A549 (cell line): Measurements from ENCODE around the gene ATP2A2. TPM values are rescaled to one million over a fixed set of nuclear protein-coding genes. Genes with fewer than 3 reads are reported as not detected.

Source experiments
- ATAC-seq, 2 experiments: fragments of 200-7000 bp in 1 of 2; fragments of >200 bp in 1 of 2; cut with Nextera tagmentation in 1 of 2; cut with Tn5 transposase in 1 of 2; 3 replicates each; pipeline versions ENCODE4 v1.8.0 to v1.9.1; 2018 to 2020; ENCODE audit warnings: mild to moderate bottlenecking in 1 of 2, moderate library complexity in 1 of 2
- CTCF ChIA-PET: fragments of 300-600 bp; sonication (Branson Sonifier 250); formaldehyde crosslinking; extraction: SDS; loops from one replicate; lab custom pipeline; 2021; ENCODE audit warnings: antibody characterized with exemption, inconsistent platforms; lab: Yijun Ruan, JAX
- POLR2A ChIA-PET: fragments of 350-600 bp; formaldehyde crosslinking; extraction: SDS; loops from one replicate; lab custom pipeline; 2021; ENCODE audit warnings: antibody characterized with exemption, inconsistent platforms; lab: Yijun Ruan, JAX
- DNase-seq, 2 experiments: peaks; one replicate each; pipeline versions ENCODE4 v3.0.0 to v3.0.0-alpha.2; 2011 to 2016; ENCODE audit warnings: low read depth in 1 of 2, low spot score in 1 of 2
- FAIRE-seq: peaks from 2 replicates; lab custom pipeline; 2011; peaks lifted over from hg19 to GRCh38; lab: Jason Lieb, UNC
- H3K27ac ChIP-seq, 2 experiments: fragments of >200 bp; sonication (Bioruptor Twin); formaldehyde crosslinking; 3 replicates each; pipeline ENCODE4 v1.5.1; 2016 to 2017
- H3K4me1 ChIP-seq: fragments of >200 bp; sonication (Bioruptor Twin); formaldehyde crosslinking; 3 replicates; pipeline ENCODE4 v1.6.1; 2016
- H3K4me2 ChIP-seq: fragments of >200 bp; sonication (Bioruptor Twin); formaldehyde crosslinking; 3 replicates; pipeline ENCODE4 v1.6.1; 2016
- H3K4me3 ChIP-seq: fragments of >200 bp; sonication (Bioruptor Twin); formaldehyde crosslinking; 3 replicates; pipeline ENCODE4 v1.5.1; 2016
- H3K9me3 ChIP-seq: fragments of >200 bp; sonication (Bioruptor Twin); formaldehyde crosslinking; 3 replicates; pipeline ENCODE4 v1.6.1; 2016
- CBX2 ChIP-seq: fragments of 200-600 bp; sonication (generic); IDR thresholded peaks from 2 replicates; pipeline ENCODE4 v1.6.1; 2016; ENCODE audit warnings: low read depth, mild to moderate bottlenecking, borderline replicate concordance
- EHF ChIP-seq: fragments of 250-450 bp; sonication (Bioruptor Pico); IDR thresholded peaks from 2 replicates; pipeline ENCODE4 v1.5.0; 2020; ENCODE audit warnings: mild to moderate bottlenecking
- EHMT2 ChIP-seq: fragments of 200-600 bp; sonication (generic); IDR thresholded peaks from 2 replicates; pipeline ENCODE4 v1.6.1; 2016; ENCODE audit warnings: antibody characterized with exemption, low read depth, mild to moderate bottlenecking, moderate library complexity
- ESRRA ChIP-seq: fragments of 150-350 bp; IDR thresholded peaks from 2 replicates; pipeline ENCODE4 v1.6.1; 2014; ENCODE audit warnings: mild to moderate bottlenecking, low read length, borderline replicate concordance
- GATA3 ChIP-seq: IDR thresholded peaks from 2 replicates; pipeline ENCODE4 v1.6.1; 2012; ENCODE audit warnings: borderline replicate concordance
- HOXB5 ChIP-seq: fragments of 250-450 bp; sonication (Bioruptor Pico); IDR thresholded peaks from 2 replicates; pipeline ENCODE4 v1.5.0; 2020; ENCODE audit warnings: mild to moderate bottlenecking, moderate library complexity
- MAFK ChIP-seq: fragments of 450-650 bp; IDR thresholded peaks from 2 replicates; pipeline ENCODE4 v1.6.1; 2014; ENCODE audit not compliant: partially characterized antibody
- MYC ChIP-seq: IDR thresholded peaks from 2 replicates; pipeline ENCODE4 v1.6.1; 2012; ENCODE audit warnings: mild to moderate bottlenecking, inconsistent platforms, low read length, improper control_type of control experiment, borderline replicate concordance
- NR3C1 ChIP-seq: fragments of >200 bp; sonication (Bioruptor Twin); formaldehyde crosslinking; IDR thresholded peaks from 3 replicates; pipeline ENCODE4 v1.6.1; 2017
- POLR2A ChIP-seq: IDR thresholded peaks from 2 replicates; pipeline ENCODE4 v1.6.1; 2012; ENCODE audit warnings: mild to moderate bottlenecking, low read length
- SREBF2 ChIP-seq: fragments of 450-650 bp; IDR thresholded peaks from 2 replicates; pipeline ENCODE4 v1.6.1; 2014; ENCODE audit warnings: mild to moderate bottlenecking, moderate library complexity
- TFCP2L1 ChIP-seq: fragments of 250-450 bp; sonication (Bioruptor Pico); IDR thresholded peaks from 2 replicates; pipeline ENCODE4 v1.5.0; 2021; ENCODE audit warnings: mild to moderate bottlenecking
- ZSCAN20 ChIP-seq: fragments of 250-450 bp; sonication (Bioruptor Pico); IDR thresholded peaks from 2 replicates; pipeline ENCODE4 v1.8.0; 2022; ENCODE audit warnings: mild to moderate bottlenecking, moderate library complexity
- WGBS: methylation state at CpG from one replicate; pipeline ENCODE4 v1.1.6; 2017; ENCODE audit errors: missing lambda C conversion rate; 5-methylcytosine and 5-hydroxymethylcytosine counted together
- polyA plus RNA-seq, 4 experiments: library from polyadenylated mRNA; depleted of rRNA in 3 of 4; stranded (reverse); fragments of >200 nt; fragmentation: RNase III in 1 of 4; extraction: RNeasy Plus Mini Kit Qiagen cat#74134 plus additional on column Dnase treatment in 1 of 4; gene quantifications; 2 replicates in 3 of 4; 3 replicates in 1 of 4; pipeline ENCODE4 v1.2.3, GENCODE V29; 2011 to 2017
- small RNA-seq, 6 experiments: library from RNA; depleted of rRNA; stranded (forward); fragments of <200 nt; gene quantifications; one replicate each; pipeline ENCODE3, GENCODE V24; 2012
- TF ChIP-seq, protein P1 (sequence below): IDR thresholded peaks from 2 replicates; pipeline ENCODE4 v1.6.1; 2012
- TF ChIP-seq, protein P2 (sequence below): fragments of 450-650 bp; IDR thresholded peaks from 2 replicates; pipeline ENCODE4 v1.6.1; 2014; ENCODE audit warnings: antibody characterized with exemption

ATP2A2 gene
- polyA plus RNA-seq, 2 of the 4 experiments (the other 2 are of a cell fraction): 342 to 415 TPM

DNA sequence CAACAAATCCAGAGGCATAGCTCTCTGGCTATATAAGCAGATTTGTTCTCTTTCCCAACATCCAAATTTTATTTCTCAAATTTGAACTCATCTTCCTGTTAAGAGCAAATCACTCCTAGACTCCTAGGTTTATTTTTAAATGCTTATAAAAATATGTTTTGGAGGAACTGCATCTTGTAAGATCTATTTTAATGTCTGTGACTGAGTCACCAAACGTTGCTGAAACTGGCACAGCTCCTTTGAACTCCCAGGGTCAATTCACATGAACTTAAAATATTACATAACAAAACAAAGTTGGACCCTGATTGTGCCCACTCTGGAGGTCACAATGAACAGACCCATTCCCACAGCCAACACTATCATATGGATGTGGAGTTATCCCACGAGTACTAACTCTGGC lies 98.6 kb downstream of the ATP2A2 start:
- Histone ChIP-seq H3K4me1 (no peaks in the 10 kb centered on the region), H3K4me2 (no peak overlapping the region), H3K4me3 (no peak overlapping the region), H3K9me3 (no peaks in the 10 kb centered on the region), H3K27ac (no peak overlapping the region)
- no peak for DNase-seq
- CTCF ChIA-PET: interaction anchor here (1.3 kb wide), 2 partner anchors 15 to 52 kb away, joined by 3 to 4 read pairs; no protein-coding TSS in a partner anchor
- POLR2A ChIA-PET: no interaction called here
- TF ChIP-seq CBX2: no peak
- TF ChIP-seq MAFK: no peak
- no peak for TF ChIP-seq POLR2A
- TF ChIP-seq ESRRA: no peak
- ATAC-seq: no peak
- FAIRE-seq: no peak
- 65% methylated on average over 2 of the region's 2 CpGs for WGBS

DNA sequence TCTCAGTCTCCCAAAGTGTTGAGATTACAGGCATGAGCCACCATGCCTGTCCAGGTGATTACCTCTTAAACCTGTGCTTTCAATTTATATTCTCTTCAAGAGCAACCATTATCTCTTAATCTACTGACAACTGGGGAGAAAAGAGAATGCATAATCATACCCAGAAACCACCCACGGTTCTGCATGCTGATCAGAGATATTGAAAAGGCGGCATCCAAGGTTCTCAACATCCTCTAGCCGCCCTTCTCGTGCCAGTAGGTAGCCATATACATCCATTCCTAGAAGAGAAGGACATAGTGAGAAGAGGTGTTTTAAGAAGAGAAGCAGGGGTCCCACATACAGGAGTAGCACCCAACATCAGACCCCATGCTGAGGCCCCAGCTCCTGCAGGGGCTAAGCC lies 101.6 kb downstream of the ATP2A2 start:
- CTCF ChIA-PET: interaction anchor here (1.0 to 1.6 kb wide), 3 partner anchors 11 to 49 kb away, joined by 3 to 7 read pairs (median 4); no protein-coding TSS in a partner anchor
- Histone ChIP-seq H3K4me1 (no peaks in the 10 kb centered on the region), H3K4me3 (no peak overlapping the region), H3K27ac (no peak overlapping the region), H3K4me2 (no peak overlapping the region), H3K9me3 (no peaks in the 10 kb centered on the region)
- FAIRE-seq (no peak), DNase-seq (no peak), ATAC-seq (no peak)
- POLR2A ChIA-PET: no interaction called here
- TF ChIP-seq GATA3: no peak
- no peak for TF ChIP-seq EHF
- no peak for TF ChIP-seq TFCP2L1 (CRISPR knock-in tag)
- TF ChIP-seq, protein P1, sequence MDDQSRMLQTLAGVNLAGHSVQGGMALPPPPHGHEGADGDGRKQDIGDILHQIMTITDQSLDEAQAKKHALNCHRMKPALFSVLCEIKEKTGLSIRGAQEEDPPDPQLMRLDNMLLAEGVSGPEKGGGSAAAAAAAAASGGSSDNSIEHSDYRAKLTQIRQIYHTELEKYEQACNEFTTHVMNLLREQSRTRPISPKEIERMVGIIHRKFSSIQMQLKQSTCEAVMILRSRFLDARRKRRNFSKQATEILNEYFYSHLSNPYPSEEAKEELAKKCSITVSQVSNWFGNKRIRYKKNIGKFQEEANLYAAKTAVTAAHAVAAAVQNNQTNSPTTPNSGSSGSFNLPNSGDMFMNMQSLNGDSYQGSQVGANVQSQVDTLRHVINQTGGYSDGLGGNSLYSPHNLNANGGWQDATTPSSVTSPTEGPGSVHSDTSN: no peak
- TF ChIP-seq HOXB5: no peak
- TF ChIP-seq, protein P2, sequence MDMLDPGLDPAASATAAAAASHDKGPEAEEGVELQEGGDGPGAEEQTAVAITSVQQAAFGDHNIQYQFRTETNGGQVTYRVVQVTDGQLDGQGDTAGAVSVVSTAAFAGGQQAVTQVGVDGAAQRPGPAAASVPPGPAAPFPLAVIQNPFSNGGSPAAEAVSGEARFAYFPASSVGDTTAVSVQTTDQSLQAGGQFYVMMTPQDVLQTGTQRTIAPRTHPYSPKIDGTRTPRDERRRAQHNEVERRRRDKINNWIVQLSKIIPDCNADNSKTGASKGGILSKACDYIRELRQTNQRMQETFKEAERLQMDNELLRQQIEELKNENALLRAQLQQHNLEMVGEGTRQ: no peak
- TF ChIP-seq SREBF2: no peak
- TF ChIP-seq ZSCAN20: no peak
- no peak for TF ChIP-seq MYC
- no peak for TF ChIP-seq NR3C1
- TF ChIP-seq EHMT2: no peak
- WGBS: 97% methylated on average over 4 of the region's 4 CpGs

Small RNA genes within 50 kb of the gene (small RNA-seq; reads per million reads assigned to genes)
- 0 reads per million in 6 experiments for gene RN7SL769P

Other genes starting within 250 kb of the ATP2A2 start
- 22.6 and 23.1 TPM in 2 replicates for gene C12orf76, start 232.7 kb upstream of the ATP2A2 start, polyA plus RNA-seq (2011; rRNA removed)
- gene C12orf76, start 232.7 kb upstream of the ATP2A2 start, polyA plus RNA-seq (2017; fragmentation: RNase III; extraction: RNeasy Plus Mini Kit Qiagen cat#74134 plus additional on column Dnase treatment): 12.4 to 14.5 TPM (median 13.3 TPM) in 3 replicates
- 39.7 and 73.4 TPM in 2 replicates for gene IFT81, start 156.9 kb upstream of the ATP2A2 start, polyA plus RNA-seq (2011; rRNA removed)
- 40.7 to 41.6 TPM (median 40.7 TPM) in 3 replicates for gene IFT81, start 156.9 kb upstream of the ATP2A2 start, polyA plus RNA-seq (2017; fragmentation: RNase III; extraction: RNeasy Plus Mini Kit Qiagen cat#74134 plus additional on column Dnase treatment)
- 107 and 122 TPM in 2 replicates for gene ANAPC7, start 122.5 kb downstream of the ATP2A2 start, polyA plus RNA-seq (2011; rRNA removed)
- 66.1 to 74.0 TPM (median 70.6 TPM) in 3 replicates for gene ANAPC7, start 122.5 kb downstream of the ATP2A2 start, polyA plus RNA-seq (2017; fragmentation: RNase III; extraction: RNeasy Plus Mini Kit Qiagen cat#74134 plus additional on column Dnase treatment)
- gene ARPC3, start 169.1 kb downstream of the ATP2A2 start, polyA plus RNA-seq (2011; rRNA removed): 83.3 and 171 TPM in 2 replicates
- 718 to 772 TPM (median 750 TPM) in 3 replicates for gene ARPC3, start 169.1 kb downstream of the ATP2A2 start, polyA plus RNA-seq (2017; fragmentation: RNase III; extraction: RNeasy Plus Mini Kit Qiagen cat#74134 plus additional on column Dnase treatment)
- 47.2 and 63.8 TPM in 2 replicates for gene GPN3, start 187.0 kb downstream of the ATP2A2 start, polyA plus RNA-seq (2011; rRNA removed)
- 39.2 to 42.3 TPM (median 39.5 TPM) in 3 replicates for gene GPN3, start 187.0 kb downstream of the ATP2A2 start, polyA plus RNA-seq (2017; fragmentation: RNase III; extraction: RNeasy Plus Mini Kit Qiagen cat#74134 plus additional on column Dnase treatment)
- gene FAM216A, start 187.6 kb downstream of the ATP2A2 start, polyA plus RNA-seq (2011; rRNA removed): 27.9 and 40.6 TPM in 2 replicates
- gene FAM216A, start 187.6 kb downstream of the ATP2A2 start, polyA plus RNA-seq (2017; fragmentation: RNase III; extraction: RNeasy Plus Mini Kit Qiagen cat#74134 plus additional on column Dnase treatment): 18.1 to 22.6 TPM (median 18.1 TPM) in 3 replicates
- gene VPS29, start 220.9 kb downstream of the ATP2A2 start, polyA plus RNA-seq (2011; rRNA removed): 213 and 230 TPM in 2 replicates
- 180 to 188 TPM (median 183 TPM) in 3 replicates for gene VPS29, start 220.9 kb downstream of the ATP2A2 start, polyA plus RNA-seq (2017; fragmentation: RNase III; extraction: RNeasy Plus Mini Kit Qiagen cat#74134 plus additional on column Dnase treatment)
- 0.60 and 0.66 TPM in 2 replicates for gene RAD9B, start 221.1 kb downstream of the ATP2A2 start, polyA plus RNA-seq (2011; rRNA removed)
- gene RAD9B, start 221.1 kb downstream of the ATP2A2 start, polyA plus RNA-seq (2017; fragmentation: RNase III; extraction: RNeasy Plus Mini Kit Qiagen cat#74134 plus additional on column Dnase treatment): 0.18 to 0.25 TPM (median 0.21 TPM) in 3 replicates